ENCODE results near the gene METTL4. TPM values are rescaled to one million over a fixed set of nuclear protein-coding genes. Genes with fewer than 3 reads are reported as not detected.
A peak's percentile ranks its signal among the peaks of the same experiment; 100 is the strongest.

METTL4 gene
- total and polyA plus RNA-seq, 2 of the 8 experiments (the other 6 are each of a cell fraction or from before 2014, with no cell fraction given), result 8.5 to 11.5 TPM

- Histone ChIP-seq H2BK5ac (ENCODE audit: low read depth, low read length) (peak overlapping the region; percentile 99), H4K8ac (ENCODE audit: extremely low read depth, insufficient read depth, low read length) (peak overlapping the region; percentile 90; the same call in 1 of the 2 replicates), H4K20me1 (replicated peaks in 1 of 2; ENCODE audit: control insufficient read depth in 1 of 2, insufficient read depth in 2 of 2, low read length in 2 of 2) (no peaks in the 10 kb centered on the region), H4K91ac (replicated peaks; ENCODE audit: insufficient read length, low read length) (peak overlapping the region; percentile 35), H3K23me2 (ENCODE audit: low read depth, low read length) (peaks cover 8% of the 10 kb centered on the region), H3K18ac (ENCODE audit: extremely low read depth, low read length) (peak overlapping the region; percentile 68; the same call in 1 of the 2 replicates), H3K9ac (replicated peaks in 1 of 4; ENCODE audit: extremely low read depth in 1 of 4, low read depth in 3 of 4, low read length in 3 of 4) (peak overlapping the region; percentile 92 to 97 (median 94)), H2BK20ac (ENCODE audit: low read length) (no peak overlapping the region), H2AK5ac (ENCODE audit: low read depth, low read length) (no peak overlapping the region), H4K5ac (ENCODE audit: insufficient read length, low read depth, low read length) (peak overlapping the region; percentile 82), H3K14ac (ENCODE audit: insufficient read length) (no peak overlapping the region), H3K79me2 (ENCODE audit: control insufficient read depth in 1 of 2, insufficient read depth in 2 of 2, low read length in 2 of 2) (peaks cover 12 to 61% of the 10 kb centered on the region in 2 experiments), H3K27me3 (replicated peaks in 1 of 4; ENCODE audit: control insufficient read depth in 3 of 4, extremely low read depth in 1 of 4, insufficient read depth in 3 of 4, low read length in 3 of 4) (no peaks in the 10 kb centered on the region), H2BK15ac (ENCODE audit: low read length) (no peak overlapping the region), H3K27ac (ENCODE audit: low read depth, low read length) (peak overlapping the region; percentile 99), H2AFZ (ENCODE audit: low read length) (peak overlapping the region; percentile 100), H3K36me3 (ENCODE audit: control insufficient read depth in 2 of 4, insufficient read depth in 4 of 4, low read length in 3 of 4) (peaks cover 0 to 21% (median 6%) of the 10 kb centered on the region in 4 experiments; a peak in 5 of 8 replicates), H3K4me1 (replicated peaks in 1 of 4; ENCODE audit: control insufficient read depth in 3 of 4, insufficient read depth in 4 of 4, low read length in 3 of 4) (peaks cover 0 to 8% (median 4%) of the 10 kb centered on the region in 4 experiments; a peak in 2 of 7 replicates), H3K9me3 (ENCODE audit: insufficient read depth in 2 of 2, low read depth in 1 of 2, low read length in 1 of 2) (no peaks in the 10 kb centered on the region), H2BK120ac (replicated peaks; ENCODE audit: low read depth, low read length) (no peak overlapping the region), H3K4me3 (ENCODE audit: extremely low read depth in 1 of 4, insufficient read depth in 2 of 4, low read depth in 3 of 4, low read length in 4 of 4) (peak overlapping the region; percentile 77 to 97 (median 86)), H3K4ac (replicated peaks; ENCODE audit: insufficient read length, low read depth, low read length) (no peak overlapping the region), H3K4me2 (ENCODE audit: insufficient read depth in 1 of 2, low read depth in 2 of 2, low read length in 2 of 2) (peak overlapping the region; percentile 80 to 88), H3K23ac (ENCODE audit: insufficient read length) (no peak overlapping the region), H3K79me1 (ENCODE audit: low read depth, low read length) (peaks cover 8% of the 10 kb centered on the region), H3K56ac (replicated peaks; ENCODE audit: insufficient read length, low read depth, low read length) (peak overlapping the region; percentile 42), H2BK12ac (ENCODE audit: low read depth, low read length) (peak overlapping the region; percentile 97; the same call in 1 of the 2 replicates)
- peak; percentile 13 to 73 for DNase-seq (ENCODE audit: low read depth in 1 of 2, low spot score in 2 of 2)
- no peak for FAIRE-seq
- 1% methylated on average over 16 of the region's 16 CpGs; no CpG with 5 or more reads in 1 of the 2 experiments for WGBS, 2 experiments (ENCODE audit: extremely low coverage in 1 of 2, insufficient coverage in 1 of 2, insufficient read length in 1 of 2, insufficient replicate concordance in 2 of 2, low coverage in 1 of 2, low lambda C conversion rate in 2 of 2, missing lambda C conversion rate in 1 of 2)
- ChIA-PET CTCF (ENCODE audit: partially characterized antibody) (no interaction called here), POLR2A (ENCODE audit: partially characterized antibody) (interaction anchor here (0.9 to 2.0 kb wide), 8 partner anchors 9 to 153 kb away, joined by 3 to 9 read pairs (median 4); partner anchors contain the start of gene SMCHD1)
- TF ChIP-seq TAF7 (optimal IDR thresholded peaks at IDR 0.05; ENCODE audit: borderline replicate concordance, low read depth, low read length) (no peak), EP300 (IDR thresholded peaks at IDR 0.05; ENCODE audit: borderline replicate concordance in 1 of 2, low read depth in 2 of 2, low read length in 2 of 2) (no peak), YY1 (IDR thresholded peaks at IDR 0.05; ENCODE audit: low read depth, low read length) (no peak), SIX5 (IDR thresholded peaks at IDR 0.05; ENCODE audit: low read depth, low read length) (no peak), HDAC2 (IDR thresholded peaks at IDR 0.05; ENCODE audit: borderline replicate concordance in 1 of 2, low read depth in 2 of 2, low read length in 2 of 2) (no peak), POLR2A (IDR thresholded peaks at IDR 0.05; ENCODE audit: control extremely low read depth in 1 of 2, low read depth in 2 of 2, low read length in 2 of 2) (peak in 1 of 2 experiments; percentile 23; a peak in 1 of 3 replicates), RAD21 (IDR thresholded peaks at IDR 0.05 in 1 of 2, conservative IDR thresholded peaks at IDR 0.05 in 1 of 2; ENCODE audit: low read depth in 2 of 2, low read length in 2 of 2) (no peak), KDM5A (IDR thresholded peaks at IDR 0.05; ENCODE audit: low read length) (no peak), EZH2 (IDR thresholded peaks at IDR 0.05; ENCODE audit: low read depth, low read length, severe bottlenecking) (no peak)
- TF ChIP-seq, protein P1, sequence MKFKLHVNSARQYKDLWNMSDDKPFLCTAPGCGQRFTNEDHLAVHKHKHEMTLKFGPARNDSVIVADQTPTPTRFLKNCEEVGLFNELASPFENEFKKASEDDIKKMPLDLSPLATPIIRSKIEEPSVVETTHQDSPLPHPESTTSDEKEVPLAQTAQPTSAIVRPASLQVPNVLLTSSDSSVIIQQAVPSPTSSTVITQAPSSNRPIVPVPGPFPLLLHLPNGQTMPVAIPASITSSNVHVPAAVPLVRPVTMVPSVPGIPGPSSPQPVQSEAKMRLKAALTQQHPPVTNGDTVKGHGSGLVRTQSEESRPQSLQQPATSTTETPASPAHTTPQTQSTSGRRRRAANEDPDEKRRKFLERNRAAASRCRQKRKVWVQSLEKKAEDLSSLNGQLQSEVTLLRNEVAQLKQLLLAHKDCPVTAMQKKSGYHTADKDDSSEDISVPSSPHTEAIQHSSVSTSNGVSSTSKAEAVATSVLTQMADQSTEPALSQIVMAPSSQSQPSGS (IDR thresholded peaks at IDR 0.05; ENCODE audit: low read length), result no peak
Observed at GRCh38 chr18:2570772-2571199, 519 bp downstream of the METTL4 start.

Data from H1 (cell line).